Fibroblast of peridontal ligament (primary cell): ENCODE results near the gene TH.

ENCODE experiments used
- DNase-seq: peaks from one replicate; pipeline ENCODE4 v3.0.0-alpha.2; 2010; ENCODE audit errors: extremely low read depth

TH gene

DNA sequence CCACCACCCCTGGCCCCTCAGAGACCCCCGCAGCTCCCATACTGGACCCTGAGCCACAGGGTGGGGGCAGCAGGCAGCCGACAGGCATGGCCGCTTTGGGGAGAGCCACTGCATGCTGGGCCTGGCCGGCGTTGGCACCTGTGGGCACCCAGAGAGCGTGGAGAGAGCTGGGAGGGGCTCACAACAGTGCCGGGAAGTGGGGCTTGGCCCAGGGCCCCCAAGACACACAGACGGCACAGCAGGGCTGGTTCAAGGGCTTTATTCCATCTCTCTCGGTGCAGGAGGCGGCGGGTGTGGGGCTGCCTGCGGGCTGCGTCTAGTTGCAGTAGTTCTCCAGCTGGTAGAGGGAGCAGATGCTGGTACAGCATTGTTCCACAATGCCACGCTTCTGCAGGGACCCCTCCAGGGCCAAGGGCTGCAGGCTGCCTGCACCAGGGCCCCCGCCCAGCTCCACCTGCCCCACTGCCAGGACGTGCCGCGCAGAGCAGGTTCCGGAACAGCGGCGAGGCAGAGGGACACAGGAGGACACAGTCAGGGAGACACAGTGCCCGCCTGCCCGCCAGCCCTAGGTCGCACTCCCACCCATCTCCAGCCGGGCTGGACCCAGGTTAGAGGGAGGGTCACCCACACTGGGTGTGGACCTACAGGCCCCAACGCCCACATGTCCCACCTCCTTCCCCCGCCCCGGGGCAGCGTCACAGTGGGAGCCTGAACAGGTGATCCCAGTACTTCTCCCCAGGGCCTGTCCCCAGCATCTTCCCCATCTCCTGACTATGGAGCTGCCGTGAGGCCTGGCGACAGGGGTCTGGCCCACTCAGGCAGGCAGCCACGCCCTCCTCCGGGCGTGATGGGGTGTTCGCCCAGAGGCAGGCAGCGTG is 11.8 kb downstream of the TH start:
- DNase-seq, result no peak

DNA sequence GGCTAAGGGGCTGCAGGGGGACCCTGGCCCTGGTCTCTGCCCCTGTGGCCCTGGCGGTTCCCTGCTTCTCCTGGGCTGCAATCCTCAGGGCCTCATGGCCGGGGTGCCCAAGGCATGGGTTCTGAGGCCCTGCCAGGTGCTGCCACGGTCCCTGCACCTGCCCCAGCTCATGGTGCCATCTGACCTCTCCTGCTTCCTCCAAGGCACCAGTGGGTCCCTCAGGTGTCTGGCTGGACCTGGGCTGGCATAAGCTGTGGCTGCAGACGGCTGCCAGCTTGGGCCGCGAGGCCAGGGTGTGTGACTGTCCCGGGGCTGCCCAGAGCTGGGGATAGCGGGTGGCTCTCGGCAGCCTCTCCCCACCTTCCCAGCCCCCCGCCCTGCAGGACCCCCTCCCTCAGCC is 12.6 kb downstream of the TH start:
- no peak for DNase-seq

DNA sequence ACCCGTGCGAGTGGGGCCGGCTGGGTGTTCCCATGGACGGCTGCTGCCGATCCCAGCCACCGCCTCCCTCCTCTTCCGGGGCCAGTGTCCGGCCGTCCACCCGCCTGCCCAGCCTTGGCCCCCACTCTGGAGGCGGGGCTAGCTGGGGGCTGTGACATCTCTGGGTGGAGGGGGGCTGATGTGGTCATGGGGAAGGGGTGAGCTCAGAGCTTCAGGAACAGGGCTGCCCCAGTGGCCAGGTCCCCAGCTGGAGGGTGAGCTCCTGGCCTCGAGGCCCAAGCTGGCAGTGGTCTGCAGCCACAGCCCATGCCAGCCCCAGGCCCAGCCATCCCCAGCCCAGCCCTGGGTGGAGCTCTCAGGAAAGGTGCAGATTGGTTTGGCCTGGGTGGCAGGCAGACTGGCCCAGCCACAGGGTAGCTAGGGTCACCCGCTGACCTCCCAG is 13.3 kb downstream of the TH start:
- DNase-seq, result no peak

DNA sequence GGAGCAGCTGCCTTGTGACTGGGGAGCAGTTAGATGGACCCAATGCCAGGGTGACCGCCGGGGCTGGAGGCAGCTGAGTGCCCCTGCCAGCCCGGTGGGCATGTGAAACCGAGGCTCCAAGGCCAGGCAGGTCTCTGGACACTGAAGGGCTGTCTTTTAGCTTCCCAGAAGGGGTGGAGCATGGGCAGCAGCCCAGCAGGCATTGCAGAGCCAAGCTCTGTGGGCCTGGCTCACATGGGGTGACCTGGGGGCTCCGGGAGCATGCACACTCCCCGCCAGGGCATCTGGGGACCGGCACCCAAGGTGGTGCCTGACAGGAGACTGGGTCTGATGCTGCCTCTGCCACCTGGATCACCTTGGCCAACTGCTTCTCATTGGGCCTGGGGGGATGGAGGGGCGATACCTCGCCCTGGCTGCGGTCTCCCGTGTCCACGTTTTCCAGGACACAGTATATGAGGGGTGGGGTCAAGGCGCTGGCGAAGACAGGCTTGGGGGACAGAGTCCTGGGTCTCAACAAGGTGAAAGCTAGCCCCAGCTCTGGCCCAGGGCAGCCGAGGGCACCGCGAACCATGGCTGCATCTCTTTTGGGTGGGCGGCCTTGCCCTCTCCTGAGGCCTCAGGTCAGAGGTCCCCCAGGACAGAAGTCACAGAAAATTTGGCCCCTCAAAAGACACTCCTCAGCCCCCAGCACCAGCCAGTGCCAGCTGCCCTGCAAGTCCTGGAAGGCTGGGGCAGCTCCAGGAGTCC is 14.1 kb downstream of the TH start:
- DNase-seq, result no peak

DNA sequence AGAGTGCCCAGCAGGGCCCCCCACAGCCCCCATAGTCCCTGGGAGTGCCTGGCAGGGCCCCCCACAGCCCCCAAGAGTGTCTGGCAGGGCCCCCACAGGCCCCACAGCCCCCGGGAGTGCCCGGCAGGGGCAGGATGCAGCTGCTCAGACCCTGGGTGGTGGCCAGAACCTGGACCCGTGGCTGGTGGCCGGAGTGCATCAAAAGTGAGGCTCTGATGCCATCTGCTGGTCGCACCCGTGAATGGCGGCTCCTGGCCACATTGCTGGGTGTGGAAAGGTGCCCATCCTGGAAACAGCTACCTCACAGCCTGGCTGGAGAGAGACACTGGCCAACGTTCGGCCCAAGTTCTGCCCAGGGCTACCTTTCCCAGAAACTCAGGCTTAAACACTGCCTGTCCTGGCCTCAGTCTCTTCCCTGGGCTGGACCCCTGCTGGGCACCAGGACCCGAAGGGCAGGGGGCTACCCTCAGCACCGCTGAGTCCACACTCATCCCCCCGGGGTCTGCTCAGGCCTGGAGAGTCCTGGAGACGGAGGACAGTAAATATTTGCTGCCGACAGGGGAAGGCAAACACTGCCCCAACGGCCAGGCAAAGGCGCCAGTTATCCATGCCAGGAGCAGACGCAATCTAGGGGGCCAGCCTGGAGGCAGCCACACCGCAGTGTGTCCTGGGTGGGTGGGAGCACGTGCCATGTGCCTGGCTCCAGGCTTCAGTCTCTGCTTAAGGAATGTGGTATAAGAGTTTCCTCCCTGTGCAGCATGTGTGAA is 15.0 kb downstream of the TH start:
- DNase-seq, result peak; percentile 24

DNA sequence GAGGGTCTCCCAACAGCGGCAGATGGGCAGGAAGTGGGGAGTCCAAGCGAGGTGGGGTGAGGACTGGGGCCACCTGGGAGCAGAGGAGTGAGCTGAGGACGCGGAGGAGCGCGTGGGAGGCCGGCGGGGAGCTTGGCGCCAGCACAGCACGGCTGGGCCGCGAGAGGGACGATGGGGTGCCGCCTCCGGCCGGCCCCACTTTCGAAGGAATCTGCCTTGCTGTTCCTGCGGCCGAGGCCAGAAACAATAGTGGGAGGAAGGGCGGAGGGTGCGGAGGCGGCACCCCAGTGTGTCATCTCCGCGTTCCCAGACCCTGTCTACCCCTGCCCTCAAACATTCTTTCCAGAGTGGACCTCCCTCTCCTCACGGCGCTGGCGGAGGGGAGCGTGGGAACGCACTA is 16.1 kb downstream of the TH start:
- no peak for DNase-seq

DNA sequence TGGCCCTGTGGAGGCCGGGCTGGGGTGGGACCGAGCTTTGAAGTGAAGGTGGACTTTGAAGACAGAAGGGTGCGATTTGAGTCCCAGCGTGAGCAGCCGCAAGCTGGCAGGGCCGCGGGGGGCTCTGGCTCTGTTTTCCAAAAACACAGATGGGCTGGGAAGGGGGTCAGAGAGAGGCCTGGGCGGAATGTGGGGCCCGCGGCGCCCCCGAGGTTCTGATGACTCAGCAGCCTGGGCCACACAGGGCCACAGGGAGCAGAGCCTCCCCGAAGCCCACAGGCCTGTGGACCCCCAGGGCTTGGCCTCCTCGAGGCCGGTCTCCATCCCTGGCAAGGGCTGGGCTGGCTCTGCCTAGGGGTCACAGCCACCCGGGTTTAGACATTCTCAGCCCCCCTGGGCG is 16.7 kb downstream of the TH start:
- no peak for DNase-seq

DNA sequence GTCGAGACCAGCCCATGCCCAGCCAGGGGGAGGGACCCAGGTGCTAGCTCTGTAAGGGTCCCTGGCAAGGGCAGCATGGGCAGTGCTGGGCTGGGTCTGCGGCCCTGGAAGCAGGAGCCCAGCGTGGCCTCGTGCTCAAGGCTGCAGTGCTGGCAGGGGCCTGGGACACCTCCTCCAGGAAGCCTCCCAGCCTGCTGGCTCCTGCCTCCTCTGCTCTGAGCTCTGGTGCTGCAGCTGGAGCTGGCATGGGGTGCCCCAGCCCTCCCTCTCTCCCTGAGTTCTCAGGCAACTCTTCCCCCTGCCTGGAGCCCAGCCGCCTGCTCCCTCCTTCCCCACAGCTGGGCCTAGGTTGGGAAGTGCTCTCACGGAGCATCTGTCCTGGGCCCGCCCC is 17.4 kb downstream of the TH start:
- DNase-seq, result no peak

DNA sequence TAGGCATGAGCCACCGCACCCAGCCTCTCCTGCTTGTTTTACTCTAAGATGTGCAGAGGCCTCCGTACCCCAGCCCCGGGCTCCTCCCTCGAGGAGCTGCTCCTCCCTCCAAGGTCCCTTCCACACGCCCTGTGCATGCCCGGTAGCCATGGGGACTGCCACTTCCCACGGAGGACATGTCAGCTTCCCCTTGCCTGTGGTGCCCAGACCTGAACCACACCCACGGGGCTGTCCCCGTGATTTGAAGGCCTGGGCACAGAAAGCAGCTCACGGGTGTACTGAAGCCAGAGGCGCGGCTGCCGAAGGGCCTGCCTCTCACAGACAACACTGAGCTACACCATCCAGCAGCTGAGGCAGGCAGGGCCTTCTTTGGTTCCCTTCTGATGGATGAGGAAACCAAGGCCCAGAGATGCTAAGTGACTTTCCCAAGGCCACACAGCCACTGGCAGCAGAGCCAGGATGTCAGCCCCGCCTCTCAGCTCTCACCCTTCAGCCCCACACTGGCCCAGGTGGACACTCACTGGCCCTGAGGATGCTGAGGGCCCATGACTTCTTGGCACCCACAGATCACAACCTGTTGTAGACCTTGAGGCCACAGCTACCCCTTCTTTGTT is 17.9 kb downstream of the TH start:
- DNase-seq, result no peak

DNA sequence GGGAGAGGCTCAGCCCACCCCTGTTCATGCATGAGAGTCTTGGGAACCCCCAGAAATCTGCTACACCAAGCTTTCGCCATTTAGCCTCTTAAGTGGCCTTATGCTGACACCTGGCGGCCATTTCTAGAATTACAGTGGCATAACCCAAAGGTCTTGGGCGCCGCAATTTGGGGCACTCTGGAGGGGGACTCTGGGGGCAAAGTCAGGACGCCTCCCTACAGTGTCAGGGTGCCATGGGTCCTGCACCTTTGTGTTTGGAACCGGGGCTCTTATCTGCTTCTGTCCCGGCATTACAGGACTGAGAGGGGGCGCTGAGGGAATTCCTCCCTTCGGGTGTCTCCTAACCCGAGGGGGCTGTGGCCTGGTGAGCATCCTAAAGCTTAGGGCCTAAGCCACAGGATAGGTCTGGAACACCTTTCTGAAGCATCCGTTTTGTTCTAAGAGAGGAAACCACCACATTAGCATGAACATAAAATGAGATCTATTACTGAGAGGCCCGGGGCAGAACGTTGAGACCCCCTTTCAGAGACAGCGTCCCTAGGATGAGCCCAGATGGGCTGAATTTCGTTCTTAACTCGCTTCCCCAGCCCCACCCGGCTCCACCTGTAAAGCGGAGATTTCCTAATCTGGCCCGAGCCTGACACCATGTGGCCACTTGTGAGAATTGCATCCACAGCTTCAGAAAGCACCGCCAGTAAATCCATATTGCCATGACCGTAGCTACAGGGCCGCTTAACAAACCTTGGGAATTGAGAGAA is 19.9 kb downstream of the TH start:
- peak; percentile 64 for DNase-seq

DNA sequence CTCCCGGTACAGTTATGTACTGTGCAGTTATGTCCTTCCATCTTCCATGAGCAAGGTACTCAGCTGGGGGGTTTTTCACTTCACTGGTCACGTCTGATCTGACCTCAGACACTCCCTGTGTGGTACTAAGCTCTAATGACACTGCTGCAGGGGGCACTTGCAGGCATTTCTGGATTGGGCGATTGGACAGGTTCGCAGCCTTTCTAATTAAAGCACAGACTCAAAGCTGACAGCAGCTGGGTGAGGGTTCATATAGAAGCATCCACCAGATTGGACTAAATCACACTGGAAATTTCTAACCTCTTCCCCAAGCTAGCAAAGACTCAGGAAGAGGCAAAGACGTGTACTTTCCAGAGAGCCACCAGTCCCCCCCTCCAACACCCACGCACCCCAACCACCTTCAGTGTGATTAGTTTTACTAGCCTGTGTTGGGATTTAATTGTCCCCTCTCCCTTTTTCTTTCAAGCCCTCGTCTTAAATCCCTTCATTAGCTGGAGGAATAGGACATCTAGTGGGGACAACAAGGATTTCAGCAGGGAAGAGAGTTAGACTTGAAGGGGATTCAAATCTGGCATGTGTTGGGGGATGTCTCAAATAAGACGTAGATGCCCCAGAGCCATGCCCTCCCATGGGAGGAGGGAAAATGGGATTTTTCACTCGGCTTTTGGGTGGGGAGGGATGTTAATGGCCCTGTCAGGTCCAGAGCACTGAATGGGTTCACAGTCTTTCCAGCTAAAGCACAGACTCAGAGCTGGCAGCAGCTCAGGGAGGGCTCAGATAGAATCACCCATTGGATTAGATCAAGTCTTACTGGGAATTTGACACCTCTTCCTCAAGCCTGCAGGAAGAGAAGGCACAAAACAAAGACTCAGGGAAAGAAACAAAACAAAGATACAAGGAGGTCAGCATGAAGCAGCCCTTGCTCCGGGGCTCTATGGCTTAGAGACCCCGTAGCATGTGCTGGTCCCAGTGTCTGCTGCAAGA is 21.5 kb downstream of the TH start:
- peak; percentile 65 for DNase-seq

DNA sequence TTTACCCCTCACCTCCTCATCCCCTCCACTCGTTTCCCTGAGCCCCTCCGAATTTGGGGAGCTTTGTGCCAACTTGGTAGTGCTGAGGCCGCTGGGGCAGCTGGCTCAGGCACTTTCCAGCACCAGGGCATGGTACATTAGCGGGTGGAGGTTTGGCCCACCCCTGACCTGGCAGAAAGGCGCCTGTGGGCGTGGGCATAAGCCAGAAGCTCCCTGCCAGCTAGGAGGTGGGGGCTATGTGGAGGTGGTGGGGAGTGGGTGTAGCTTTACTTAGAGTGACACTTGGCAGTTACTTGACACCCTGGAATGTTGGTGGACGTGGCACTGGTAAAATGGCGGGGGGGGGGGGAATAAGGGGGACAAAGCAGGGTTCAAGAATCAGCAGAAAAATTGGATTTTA is 22.2 kb downstream of the TH start:
- DNase-seq, result no peak

DNA sequence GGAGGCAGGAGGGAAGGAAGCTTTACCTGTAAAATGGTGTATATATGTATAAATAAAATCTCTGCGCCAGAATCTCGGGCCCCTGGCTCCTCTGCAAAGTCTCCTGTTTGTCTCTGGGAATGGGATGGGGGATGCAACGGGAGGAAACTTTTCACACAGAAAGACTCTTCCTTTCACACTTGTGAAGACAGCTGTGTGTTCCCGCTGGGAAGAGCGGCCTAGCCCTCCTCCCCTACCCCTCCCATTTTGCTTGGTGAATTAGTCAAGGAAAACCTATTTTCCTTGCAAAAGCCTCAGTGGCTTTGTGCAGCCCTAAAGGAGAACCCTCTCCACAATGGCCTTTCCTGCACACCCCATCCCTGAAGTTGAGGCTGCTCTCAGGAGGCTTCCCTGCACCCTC is 23.0 kb downstream of the TH start:
- DNase-seq, result no peak

DNA sequence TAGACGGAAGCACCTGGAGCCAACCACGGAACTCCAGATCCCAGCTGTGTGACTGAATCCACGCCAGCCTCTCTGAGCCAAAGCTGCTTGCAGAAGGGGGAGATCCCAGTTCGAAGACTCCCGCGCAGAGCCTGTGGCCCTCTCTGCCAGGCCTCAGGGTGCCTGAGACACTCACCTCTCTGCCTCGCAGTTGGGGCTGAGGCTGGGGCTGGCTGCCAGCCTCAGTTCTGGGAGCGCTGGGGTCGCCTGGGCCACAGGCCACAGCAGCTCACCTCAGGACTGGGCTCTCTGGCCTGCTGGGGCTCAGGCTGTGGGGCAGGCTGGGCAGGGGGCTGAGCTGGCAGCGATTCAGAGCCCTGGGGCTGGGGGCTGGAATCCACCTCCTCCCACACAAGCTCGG is 24.2 kb downstream of the TH start:
- DNase-seq, result no peak

DNA sequence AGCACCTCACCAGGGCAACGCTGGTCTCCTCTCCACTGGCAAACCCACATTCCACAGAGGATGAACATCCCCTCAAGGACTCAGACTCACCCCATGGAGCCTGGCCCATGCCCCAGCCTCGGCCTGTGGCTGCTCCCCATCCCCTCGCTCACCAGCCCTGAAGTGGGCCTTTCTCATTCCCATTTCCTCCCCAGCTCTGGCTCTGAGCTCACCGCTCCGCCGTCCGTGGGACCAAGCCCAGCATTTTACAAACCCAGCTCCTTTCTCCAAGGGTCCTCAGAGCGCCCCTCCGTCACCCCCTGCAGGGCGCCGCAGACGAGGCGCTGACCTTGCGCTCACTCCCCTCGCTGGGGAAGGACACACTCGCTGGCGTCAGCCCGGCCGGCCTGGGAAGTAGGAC is 25.6 kb downstream of the TH start:
- DNase-seq, result no peak

DNA sequence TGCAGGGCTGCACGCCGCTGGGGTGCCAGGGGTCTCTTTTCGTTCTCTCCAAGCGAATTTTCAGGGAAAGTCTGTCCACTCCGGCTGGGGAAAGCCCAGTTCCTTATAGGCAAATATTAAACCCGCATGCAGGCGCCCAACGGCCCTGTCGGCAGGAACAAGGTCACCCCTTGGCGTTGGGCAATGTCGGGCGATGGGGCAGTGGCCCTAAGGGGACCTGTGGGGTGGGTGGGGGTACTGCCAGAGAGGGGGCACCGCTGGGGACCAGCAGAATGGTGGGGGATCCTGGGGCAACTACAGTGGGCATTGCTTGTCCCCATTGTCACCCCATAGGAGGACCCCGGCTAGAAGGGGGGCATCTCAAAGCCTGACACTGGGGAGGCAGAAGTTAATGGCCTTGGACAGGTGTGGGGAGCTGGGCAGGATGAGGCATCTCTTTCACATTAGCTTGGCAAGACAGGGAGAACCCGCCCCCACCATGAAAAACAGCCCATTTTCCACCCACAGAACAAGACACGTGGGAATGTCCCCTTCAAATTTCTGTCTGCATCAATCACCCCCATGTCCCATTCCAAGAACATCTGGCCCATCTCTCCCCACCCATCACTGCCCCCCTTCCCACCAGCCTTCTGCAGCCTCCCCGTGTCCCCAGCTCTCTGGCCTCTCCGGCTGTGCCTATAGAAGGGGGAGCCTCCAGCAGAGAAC is 26.9 kb downstream of the TH start:
- DNase-seq, result no peak

DNA sequence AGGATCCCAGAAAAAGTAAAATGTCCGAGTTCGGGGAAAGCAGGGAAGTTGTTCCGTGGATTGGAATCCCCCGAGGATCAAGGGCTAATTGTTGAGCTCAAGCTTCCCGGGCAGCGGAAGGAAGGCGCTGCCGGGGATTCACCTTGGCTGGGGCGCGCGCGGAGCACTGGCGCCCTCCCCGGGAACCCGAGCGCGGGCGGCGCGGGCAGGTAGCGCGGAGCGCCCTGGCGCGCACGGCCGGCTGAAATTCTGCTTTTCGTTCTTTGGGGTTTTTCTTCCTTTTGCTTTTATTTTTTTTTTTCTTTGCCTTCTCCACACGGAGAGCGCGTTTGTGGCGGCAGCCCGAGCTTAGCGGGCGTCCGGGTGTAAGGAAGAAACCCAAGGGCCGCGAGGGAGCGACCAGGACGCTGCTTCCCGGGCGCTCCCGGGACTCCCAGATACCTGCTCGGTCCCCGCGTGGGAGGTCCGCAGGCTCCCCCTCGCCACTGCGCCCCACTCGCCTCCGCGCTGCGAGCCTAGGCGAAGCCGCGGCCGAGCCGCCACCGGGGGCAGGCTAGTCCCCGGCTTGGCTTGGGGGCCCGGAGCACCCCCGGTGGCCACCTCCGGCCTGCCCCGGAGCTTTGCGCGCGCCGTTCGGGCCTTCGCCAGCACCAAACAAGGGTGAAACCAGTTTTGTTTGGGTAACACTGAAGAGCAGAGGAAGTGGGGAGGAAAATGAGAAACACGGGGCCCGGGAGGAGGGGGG is 27.6 kb downstream of the TH start:
- no peak for DNase-seq

DNA sequence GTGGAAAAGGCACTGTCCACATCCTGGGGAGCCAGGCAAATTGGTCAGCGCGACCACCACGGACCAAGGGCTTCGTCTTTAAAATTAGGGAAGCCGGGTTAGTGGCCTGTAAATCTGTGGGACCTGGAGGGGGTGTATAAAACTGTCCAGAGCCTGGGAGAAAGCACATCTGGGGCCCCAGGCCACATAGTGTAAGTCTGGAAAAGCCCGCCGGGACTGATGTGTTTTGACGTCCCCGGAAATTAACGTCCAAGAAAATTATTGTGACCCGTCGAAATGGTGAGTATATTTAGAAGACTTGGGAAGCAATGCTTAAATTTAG is 28.2 kb downstream of the TH start:
- no peak for DNase-seq

DNA sequence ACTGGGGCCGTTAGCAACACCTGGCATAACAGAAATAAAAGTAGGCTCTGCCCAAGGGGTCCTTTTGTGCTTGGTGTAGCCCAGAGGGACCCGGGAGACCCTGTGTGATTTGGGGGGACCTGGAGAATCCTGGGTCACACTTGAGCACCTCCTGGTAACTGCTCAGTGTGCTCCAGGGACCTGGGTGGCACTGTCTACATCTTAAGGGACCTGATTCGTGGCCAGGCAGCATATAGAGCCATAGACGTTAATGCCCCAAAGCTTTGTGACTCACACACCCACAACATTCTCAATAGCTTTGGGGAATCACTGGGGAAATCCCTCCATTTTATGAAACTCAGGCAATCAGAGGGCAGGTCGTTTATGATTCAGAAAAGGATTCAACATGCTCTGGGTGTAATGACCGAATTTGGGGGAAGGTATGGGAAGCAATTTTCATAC is 28.8 kb downstream of the TH start:
- peak; percentile 18 for DNase-seq
